HG03045 (cell line): ENCODE measurements around the gene PRKAG3.
"Not testable (repeated sequence)": the region's sequence is repeated elsewhere in the genome, so short reads cannot be mapped to it uniquely, and the experiment has no call there.

Experiments used
- ATAC-seq: cut with Tn5 transposase; IDR thresholded peaks from one replicate; pipeline ENCODE4 v1.9.1; 2021; ENCODE audit warnings: mild to moderate bottlenecking, moderate library complexity; ENCODE audit not compliant: unreplicated experiment

The PRKAG3 gene

DNA sequence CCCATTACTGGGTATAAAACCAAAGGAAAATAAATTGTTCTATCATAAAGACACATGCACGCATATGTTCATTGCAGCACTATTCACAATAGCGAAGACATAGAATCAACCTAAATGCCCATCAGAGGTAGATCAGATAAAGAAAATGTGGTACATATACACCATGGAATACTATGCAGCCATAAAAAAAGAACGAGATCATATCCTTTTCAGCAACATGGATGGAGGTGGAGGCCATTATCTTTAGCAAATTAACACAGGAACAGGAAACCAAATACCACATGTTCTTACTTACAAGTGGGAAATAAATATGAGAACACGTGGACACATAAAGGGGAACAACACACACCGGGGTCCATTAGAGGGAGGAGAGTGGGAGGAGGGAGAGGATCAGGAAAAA lies 12.7 kb upstream of the PRKAG3 start:
- not testable (repeated sequence) for ATAC-seq

- no peak for ATAC-seq
Observed at GRCh38 chr2:218839888-218840287, 8.3 kb upstream of the PRKAG3 start.

DNA sequence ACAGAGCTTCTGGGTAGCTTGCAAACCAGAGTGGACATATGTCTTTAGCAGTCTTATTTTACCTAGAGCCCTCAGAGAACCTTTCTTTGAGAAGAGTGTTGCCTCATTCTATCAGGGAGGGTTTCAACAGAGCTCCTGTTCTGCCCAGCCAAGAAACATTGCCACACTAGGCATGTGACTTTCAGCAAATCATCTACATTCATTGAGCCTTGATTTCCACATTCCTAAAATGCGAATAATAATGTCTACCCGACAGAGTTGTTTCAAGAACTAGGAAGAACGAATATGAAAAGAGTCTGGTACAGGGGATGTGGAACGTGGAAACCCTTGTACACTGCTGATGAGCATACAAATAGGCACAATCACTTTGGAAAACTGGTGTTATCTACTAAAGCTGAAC lies 7.8 kb upstream of the PRKAG3 start:
- ATAC-seq, result no peak

DNA sequence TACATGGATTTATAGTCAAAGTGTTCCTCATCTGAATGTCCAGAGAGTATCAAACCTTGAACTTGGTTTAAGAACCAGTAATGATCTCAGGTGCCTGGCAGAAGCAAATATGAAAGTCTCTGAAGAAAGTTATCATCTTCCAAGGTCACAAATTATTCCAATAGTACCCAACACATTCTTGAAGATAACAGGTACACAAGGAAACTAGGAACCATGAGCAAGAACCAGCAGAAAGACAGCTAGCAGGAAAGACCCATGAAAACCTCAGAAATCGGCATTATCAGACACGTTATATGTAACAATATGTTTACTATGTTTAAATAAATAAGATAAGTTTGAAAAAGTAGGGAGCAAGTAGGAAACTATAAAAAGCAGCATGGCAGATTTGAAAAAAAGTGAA lies 5.9 kb upstream of the PRKAG3 start:
- no peak for ATAC-seq

- no peak for ATAC-seq
Observed at GRCh38 chr2:218834685-218835084, 3.1 kb upstream of the PRKAG3 start.

- no peak for ATAC-seq
Observed at GRCh38 chr2:218833023-218833609, 1.5 kb upstream of the PRKAG3 start.

- ATAC-seq, result no peak
Observed at GRCh38 chr2:218832520-218832919, 917 bp upstream of the PRKAG3 start.

DNA sequence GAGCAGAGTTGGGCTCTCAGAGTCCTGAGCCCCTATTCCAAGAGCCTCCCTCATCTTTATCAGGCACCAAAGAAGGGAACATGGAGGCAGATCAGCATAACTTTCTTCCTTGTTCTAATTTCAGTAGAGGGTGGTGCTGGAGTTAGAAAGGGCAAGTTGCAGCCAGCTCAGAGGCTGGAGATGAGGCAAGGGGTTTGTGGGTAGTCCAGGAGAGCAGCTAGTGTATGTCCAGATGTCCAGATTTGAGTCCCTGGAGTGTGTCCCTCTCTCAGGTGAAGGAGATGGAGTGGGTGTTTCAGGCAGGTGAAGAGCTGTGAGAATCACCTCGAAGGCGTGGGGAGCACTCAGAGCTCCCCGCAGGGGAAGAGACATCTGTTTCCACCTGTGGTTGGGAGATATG lies 478 bp upstream of the PRKAG3 start:
- ATAC-seq, result no peak

DNA sequence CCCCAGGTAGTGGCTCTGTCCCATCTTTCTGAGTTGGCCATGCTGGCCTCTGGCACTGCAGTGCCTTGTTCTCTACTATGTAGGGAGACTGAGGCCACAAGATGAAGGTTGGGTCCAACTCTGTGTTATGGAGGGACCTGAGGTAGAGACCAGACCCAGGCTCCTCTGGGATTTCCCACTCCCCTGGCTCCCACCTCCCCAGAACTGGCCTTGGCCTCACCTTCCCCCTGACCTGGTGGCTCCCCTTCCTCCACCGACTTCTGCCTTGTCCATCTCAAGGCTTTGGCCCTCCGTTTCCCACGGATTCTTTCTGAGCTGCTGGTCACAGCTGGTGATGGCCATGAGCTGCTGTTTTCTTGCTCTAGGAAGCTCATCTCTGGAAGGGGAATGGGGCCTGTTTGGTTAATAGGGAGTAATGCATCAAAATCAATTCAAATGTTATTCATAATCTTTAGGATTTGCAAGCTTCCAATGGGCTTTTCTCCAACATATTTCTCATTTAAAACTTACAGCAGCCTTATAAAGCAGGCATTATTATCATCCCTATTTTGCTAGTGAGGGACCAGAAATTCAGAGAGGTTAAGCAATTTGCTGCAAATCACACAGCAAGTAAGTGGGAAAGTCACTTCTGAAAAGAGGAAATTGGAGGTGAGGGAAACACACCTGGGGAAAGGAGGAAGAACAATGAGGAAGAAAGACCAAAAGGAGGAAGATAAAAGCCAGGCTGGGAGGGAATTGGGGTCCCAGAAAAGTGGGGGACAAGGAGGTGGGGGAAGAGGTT lies 887 bp downstream of the PRKAG3 start:
- ATAC-seq, result no peak

DNA sequence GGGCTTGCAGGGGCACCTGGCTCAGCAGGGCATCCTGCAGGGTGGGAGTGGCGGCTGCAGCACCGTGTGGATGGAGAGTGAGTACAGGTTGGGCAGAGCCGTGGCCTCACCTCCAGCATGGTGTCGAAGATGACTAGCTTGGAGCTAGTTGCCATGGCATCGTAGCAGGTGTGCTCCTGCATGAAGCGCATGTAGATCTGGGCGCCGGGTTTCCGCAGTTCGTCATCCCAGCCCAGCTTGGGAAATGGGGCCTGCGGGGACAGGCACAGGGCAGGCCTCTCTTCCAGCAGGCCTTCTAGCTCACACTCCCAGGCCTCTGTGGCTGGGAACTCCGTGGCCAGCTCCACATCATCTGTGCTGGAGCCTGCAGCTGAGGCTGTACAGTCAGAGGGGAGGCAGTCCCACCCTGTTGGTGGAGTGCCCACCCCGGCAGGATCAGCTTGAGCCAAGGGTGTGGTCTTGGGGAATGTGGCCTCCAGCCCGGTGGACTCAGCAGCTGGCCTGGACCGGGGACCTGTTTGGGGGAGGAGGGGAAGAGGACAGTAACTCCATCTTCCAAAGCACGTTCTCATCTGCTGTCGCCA lies 1.6 kb downstream of the PRKAG3 start:
- ATAC-seq, result no peak

DNA sequence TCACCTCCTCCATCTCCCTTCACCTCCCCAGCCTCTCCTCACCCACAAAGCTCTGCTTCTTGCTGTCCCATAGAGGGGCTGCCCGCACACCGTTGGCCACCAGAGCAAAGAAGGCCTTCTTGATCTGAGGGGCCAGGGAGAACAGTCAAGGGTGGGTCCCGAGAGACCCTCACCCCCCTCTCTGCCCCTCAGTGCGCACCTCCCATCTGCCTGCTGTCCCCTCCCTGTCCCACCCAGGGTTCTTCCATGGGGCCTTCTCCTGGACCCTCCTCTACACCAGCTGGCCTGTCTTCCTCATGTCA lies 3.2 kb downstream of the PRKAG3 start:
- no peak for ATAC-seq

DNA sequence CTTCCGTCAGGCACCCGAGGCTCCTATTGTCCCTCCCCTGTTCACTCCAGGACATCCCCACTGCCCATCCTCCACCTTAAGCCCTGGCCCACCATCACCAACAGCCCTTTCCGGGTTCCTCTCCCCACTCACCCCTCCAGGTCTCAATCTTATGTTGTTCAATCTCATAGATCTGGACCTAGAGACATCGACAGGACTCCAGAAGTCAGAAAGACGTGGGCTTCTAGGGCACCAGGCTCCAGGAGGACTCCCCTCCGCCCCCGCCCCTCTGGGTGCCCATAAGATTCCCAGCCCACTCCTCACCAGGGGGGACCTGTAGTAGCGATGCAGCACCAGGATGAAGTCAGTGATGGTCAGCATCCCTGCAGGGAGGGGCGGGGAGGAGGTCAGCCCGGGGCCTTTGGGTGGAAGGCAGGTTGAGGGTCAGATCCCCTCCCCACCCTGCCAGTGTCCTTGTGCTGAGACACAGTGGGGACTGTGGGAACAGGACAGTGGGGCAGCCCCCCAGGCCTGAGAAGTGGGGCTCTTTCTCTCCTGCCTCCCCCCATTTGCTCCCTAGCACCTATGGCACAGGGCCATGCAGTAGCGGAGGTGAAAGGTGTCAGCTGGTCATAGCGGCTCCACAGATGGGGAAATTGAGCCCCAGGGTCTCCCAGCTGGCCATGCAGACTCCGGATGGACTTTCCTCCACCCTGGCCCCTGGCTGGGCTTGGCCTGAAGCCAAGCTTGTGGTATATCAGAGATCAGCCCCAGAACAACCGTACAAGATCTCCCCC lies 3.7 kb downstream of the PRKAG3 start:
- ATAC-seq, result no peak

DNA sequence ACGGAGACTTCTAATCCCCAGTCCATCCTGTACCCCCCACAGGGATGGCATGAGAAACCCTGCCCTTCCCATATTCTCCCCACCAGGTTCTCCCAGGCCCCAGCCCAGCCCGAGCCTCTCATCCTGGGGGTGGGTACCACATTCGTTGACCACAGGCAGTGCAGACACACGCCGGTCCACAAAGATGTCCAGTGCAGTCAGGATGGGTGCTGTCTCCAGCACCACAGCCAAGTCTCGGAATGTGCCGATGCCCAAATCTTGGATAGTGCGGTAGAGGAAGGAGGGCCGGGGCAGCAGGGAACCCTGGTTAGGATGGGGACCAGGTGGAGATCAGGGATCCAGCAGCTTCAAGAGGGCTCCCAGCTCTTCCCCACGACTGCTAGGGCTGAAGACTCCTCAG lies 4.8 kb downstream of the PRKAG3 start:
- no peak for ATAC-seq

- ATAC-seq, result no peak
Observed at GRCh38 chr2:218824004-218824403, 7.6 kb downstream of the PRKAG3 start.

DNA sequence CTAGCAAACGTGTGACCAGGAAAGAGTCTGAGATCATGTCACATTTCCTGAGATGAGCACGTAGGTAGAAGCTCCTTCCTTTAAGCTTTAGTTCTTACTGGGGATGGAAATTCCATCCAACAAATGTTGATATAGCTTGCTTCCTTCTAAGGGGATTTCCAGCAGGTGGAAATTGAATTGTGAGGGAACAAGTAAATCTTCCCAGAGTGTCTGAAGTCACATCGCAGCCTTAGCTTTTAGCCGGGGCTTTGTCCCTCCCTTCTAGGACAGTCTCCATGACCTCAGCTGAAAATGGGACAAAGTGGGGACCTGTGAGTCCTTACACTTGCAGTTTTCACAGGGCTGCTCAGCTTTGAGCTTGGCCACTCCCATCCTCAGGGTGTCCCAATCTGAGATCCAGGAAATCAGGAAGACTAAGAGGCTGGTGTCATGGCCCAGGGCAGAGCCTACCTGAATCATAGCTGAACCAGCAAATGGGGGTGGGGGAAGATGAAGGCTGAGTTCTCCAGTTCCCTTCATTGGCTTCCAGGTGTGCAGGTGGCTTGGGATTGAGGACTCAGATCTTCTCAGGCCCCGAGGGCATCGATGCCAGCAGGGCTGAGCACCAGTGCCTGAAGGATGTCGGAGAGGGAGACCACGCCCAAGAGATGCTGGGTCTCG lies 8.3 kb downstream of the PRKAG3 start:
- ATAC-seq, result no peak

DNA sequence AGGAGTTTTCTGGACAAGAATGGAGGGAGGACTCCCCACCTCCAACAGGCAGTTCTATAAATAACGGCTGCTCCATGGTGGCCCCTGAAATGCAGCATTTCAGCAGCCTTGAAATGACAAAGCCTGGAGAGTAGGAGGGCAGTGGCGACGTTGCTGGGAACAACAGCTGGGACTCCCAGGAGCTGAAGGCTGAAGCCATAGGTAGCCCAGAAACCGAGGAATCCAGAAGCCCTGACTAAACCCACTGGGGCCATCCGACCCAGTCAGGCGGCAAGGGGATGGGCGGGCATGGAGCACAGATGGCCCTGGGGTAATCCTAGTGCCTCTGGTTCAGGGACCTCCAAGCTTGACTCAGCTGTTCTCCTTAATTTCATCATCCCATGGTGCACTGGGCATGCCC lies 9.0 kb downstream of the PRKAG3 start:
- no peak for ATAC-seq

DNA sequence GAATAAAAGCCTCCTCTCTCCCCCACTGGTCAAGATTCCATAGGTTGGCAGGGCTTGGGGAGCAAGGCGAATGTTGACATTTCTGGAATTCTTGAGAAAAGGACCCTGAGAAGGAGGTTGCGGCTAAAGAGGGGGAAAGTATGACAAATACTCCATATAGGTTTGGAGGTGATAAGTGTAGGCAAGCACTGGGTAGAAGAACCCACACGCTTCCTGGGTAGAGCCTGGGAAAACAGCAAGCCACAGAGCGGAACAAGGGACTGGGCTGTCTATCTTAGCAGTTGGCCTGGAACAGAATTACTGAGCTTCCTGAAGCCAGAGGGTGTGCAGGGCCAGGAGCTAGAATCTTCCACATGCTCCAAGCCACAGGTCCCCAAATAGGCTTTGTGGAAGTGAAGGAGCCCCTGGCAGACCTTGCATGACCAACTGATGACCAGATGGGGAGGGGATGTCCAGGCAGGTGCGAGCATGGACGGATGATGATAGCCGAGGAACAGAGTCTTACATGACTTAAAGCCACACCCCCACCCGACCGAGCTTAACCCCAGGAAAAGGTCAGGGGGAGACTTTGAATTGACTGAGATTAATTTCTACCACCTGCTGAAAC lies 9.9 kb downstream of the PRKAG3 start:
- ATAC-seq, result no peak

- no peak for ATAC-seq
Observed at GRCh38 chr2:218820746-218821369, 10.7 kb downstream of the PRKAG3 start.

DNA sequence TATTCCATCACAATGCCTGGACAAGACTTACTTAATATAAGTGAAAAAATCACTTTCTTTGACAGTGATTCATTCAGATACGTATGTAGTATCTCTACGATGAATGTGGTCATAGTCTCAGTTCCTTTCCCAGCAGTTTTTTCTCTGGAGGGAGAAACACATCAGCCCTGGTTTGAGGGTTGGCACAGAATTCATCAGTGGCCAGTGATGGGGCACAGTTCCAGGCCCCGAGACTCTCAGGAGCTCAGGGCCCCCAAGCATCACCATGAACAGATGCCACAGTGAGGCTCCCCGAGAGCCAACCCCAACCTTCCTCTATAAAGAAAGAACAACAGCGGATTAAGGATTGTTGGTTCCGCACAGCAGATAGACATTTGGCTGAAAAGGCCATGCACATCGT lies 12.5 kb downstream of the PRKAG3 start:
- ATAC-seq, result no peak

GRCh38 chr2:218816561-218817011 lies 15.0 kb downstream of the PRKAG3 start:
- ATAC-seq, result no peak
